Left ventricle myocardium superior (tissue), 1 donor: ENCODE results near the gene CWF19L1. TPM values are rescaled to one million over a fixed set of nuclear protein-coding genes. Genes with fewer than 3 reads are reported as not detected.
A peak's percentile ranks its signal among the peaks of the same experiment; 100 is the strongest.

Experiments
- ATAC-seq: fragments of 200-7000 bp; cut with Tn5 transposase; one replicate; pipeline ENCODE4 v1.9.1; 2020; ENCODE audit warnings: mild to moderate bottlenecking, moderate library complexity
- DNase-seq: peaks from one replicate; pipeline ENCODE4 v3.0.0-alpha.2; 2020
- intact Hi-C: fragments of 100-400 bp; cut with micrococcal nuclease; formaldehyde crosslinking; loops from one replicate; pipeline ENCODE4 v1.11.0; 2022
- total RNA-seq: library from RNA; stranded (reverse); fragmentation: NEBNext Ultra II Directional; extraction: Animal tissue kit (Norgen Biotek cat#: 25700); gene quantifications from one replicate; pipeline ENCODE4 v1.2.1, GENCODE V29; 2021
- donor health status: DM: no; HTN: yes; CAD: no; lungs with severe emphysema.

CWF19L1 gene
- total RNA-seq, 1 donor from 2014 or later: 13.0 TPM

GRCh38 chr10:100265821-100266485, 1.5 kb downstream of the CWF19L1 start:
- intact Hi-C loops: no loop called here
- no peak for DNase-seq
- ATAC-seq: no peak

- DNase-seq (no peak), ATAC-seq (no peak)
- intact Hi-C loops: no loop called here
These were observed 13.2 kb downstream of the CWF19L1 start for GRCh38 chr10:100254191-100254590.

- ATAC-seq: no peak
- intact Hi-C loops: no loop called here
- DNase-seq: no peak
These were observed 14.4 kb downstream of the CWF19L1 start for GRCh38 chr10:100253041-100253440.

GRCh38 chr10:100248820-100249219, 18.6 kb downstream of the CWF19L1 start:
- intact Hi-C loops: no loop called here
- DNase-seq: peak; percentile 33
- ATAC-seq: peak; percentile 75

GRCh38 chr10:100245484-100246220, 21.8 kb downstream of the CWF19L1 start:
- DNase-seq (no peak), ATAC-seq (no peak)
- intact Hi-C loops: no loop called here

- intact Hi-C loops: no loop called here
- ATAC-seq (no peak), DNase-seq (no peak)
These were observed 27.6 kb downstream of the CWF19L1 start for GRCh38 chr10:100239851-100240250.

GRCh38 chr10:100238429-100238828, 29.0 kb downstream of the CWF19L1 start:
- intact Hi-C loops: no loop called here
- no peak for ATAC-seq
- no peak for DNase-seq

- no peak for ATAC-seq
- DNase-seq: no peak
- intact Hi-C loops: no loop called here
These were observed 35.3 kb downstream of the CWF19L1 start for GRCh38 chr10:100232101-100232500.

GRCh38 chr10:100229819-100230422, 37.5 kb downstream of the CWF19L1 start:
- no peak for DNase-seq
- intact Hi-C loops: no loop called here
- ATAC-seq: peak; percentile 4

GRCh38 chr10:100223879-100224278, 43.6 kb downstream of the CWF19L1 start:
- ATAC-seq (no peak), DNase-seq (no peak)
- intact Hi-C loops: no loop called here

GRCh38 chr10:100222529-100222928, 44.9 kb downstream of the CWF19L1 start:
- DNase-seq (no peak), ATAC-seq (no peak)
- intact Hi-C loops: no loop called here

- no peak for DNase-seq
- ATAC-seq: no peak
- intact Hi-C loops: no loop called here
These were observed 51.4 kb downstream of the CWF19L1 start for GRCh38 chr10:100216006-100216405.

- intact Hi-C loops: no loop called here
- no peak for ATAC-seq
- DNase-seq: no peak
These were observed 58.1 kb downstream of the CWF19L1 start for GRCh38 chr10:100209303-100209702.

- ATAC-seq (no peak), DNase-seq (no peak)
- intact Hi-C loops: no loop called here
These were observed 59.2 kb downstream of the CWF19L1 start for GRCh38 chr10:100208276-100208675.

GRCh38 chr10:100204370-100204769, 63.1 kb downstream of the CWF19L1 start:
- intact Hi-C loops: no loop called here
- ATAC-seq (no peak), DNase-seq (no peak)

GRCh38 chr10:100201549-100201948, 65.9 kb downstream of the CWF19L1 start:
- intact Hi-C loops: no loop called here
- DNase-seq (no peak), ATAC-seq (no peak)

GRCh38 chr10:100194711-100195110, 72.7 kb downstream of the CWF19L1 start:
- ATAC-seq: no peak
- intact Hi-C loops: no loop called here
- no peak for DNase-seq

- DNase-seq: no peak
- peak; percentile 85 for ATAC-seq
- intact Hi-C loops: no loop called here
These were observed 75.1 kb downstream of the CWF19L1 start for GRCh38 chr10:100192350-100192749.

- intact Hi-C loops: no loop called here
- ATAC-seq: peak; percentile 60
- DNase-seq: peak; percentile 42
These were observed 80.9 kb downstream of the CWF19L1 start for GRCh38 chr10:100186253-100187212.
